ENCODE measurements around the gene TMEM116. TPM values are rescaled to one million over a fixed set of nuclear protein-coding genes. Genes with fewer than 3 reads are reported as not detected.
"Not testable (repeated sequence)": the region's sequence is repeated elsewhere in the genome, so short reads cannot be mapped to it uniquely, and the experiment has no call there.

TMEM116 gene
- total RNA-seq, 3 donors from 2014 or later (not counting 1 experiment from before 2014, with no cell fraction given) = 6.5 to 10.2 (median 10.1) TPM

DNA sequence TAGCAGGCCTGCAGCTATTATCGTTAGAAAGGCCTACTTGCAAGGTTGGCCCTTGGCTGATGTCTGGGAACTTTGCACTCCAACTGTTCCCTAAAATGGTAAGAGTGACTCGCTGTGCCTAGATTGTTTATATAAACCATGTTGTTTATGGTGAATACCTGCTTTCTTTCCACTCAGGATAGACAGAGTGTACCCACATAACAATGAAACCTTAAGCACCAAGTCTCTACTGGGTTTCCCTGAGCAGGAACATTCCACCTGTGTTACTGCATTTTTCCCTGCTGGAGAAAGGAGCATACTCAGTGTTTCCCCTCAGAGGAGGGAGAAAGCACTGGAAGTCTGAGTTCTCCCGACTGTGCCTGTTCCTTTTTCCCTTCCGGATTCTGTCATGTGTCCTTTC, 33.0 kb upstream of the TMEM116 start:
- peaks cover 23% of the 10 kb centered on the region for H3K36me3 Mint-ChIP-seq
- Histone ChIP-seq H3K27me3 (ENCODE audit: control insufficient read depth, insufficient read depth, low read length) (no peaks in the 10 kb centered on the region), H3K4me3 (ENCODE audit: low read length) (no peak overlapping the region), H3K4me1 (ENCODE audit: control insufficient read depth, insufficient read depth, low read length) (no peaks in the 10 kb centered on the region), H3K36me3 (ENCODE audit: control insufficient read depth, insufficient read depth, low read length) (peaks cover 69% of the 10 kb centered on the region), H3K27ac (ENCODE audit: low read length) (no peak overlapping the region), H3K9me3 (ENCODE audit: control insufficient read depth, insufficient read depth, low read length) (no peaks in the 10 kb centered on the region)
- no peak overlapping the region for H3K27ac Mint-ChIP-seq
- H3K27me3 Mint-ChIP-seq (ENCODE audit: low read depth in 2 of 2) = no peaks in the 10 kb centered on the region
- intact Hi-C loops (cut with micrococcal nuclease) = no loop called here
- no peaks in the 10 kb centered on the region for H3K4me1 Mint-ChIP-seq
- no peaks in the 10 kb centered on the region for H3K9me3 Mint-ChIP-seq
- H3K4me3 Mint-ChIP-seq = no peak overlapping the region
- 87% methylated on average over 3 of the region's 4 CpGs for WGBS (ENCODE audit: insufficient coverage)
- ATAC-seq = no peak
- DNase-seq = no peak
- TF ChIP-seq, protein P1, sequence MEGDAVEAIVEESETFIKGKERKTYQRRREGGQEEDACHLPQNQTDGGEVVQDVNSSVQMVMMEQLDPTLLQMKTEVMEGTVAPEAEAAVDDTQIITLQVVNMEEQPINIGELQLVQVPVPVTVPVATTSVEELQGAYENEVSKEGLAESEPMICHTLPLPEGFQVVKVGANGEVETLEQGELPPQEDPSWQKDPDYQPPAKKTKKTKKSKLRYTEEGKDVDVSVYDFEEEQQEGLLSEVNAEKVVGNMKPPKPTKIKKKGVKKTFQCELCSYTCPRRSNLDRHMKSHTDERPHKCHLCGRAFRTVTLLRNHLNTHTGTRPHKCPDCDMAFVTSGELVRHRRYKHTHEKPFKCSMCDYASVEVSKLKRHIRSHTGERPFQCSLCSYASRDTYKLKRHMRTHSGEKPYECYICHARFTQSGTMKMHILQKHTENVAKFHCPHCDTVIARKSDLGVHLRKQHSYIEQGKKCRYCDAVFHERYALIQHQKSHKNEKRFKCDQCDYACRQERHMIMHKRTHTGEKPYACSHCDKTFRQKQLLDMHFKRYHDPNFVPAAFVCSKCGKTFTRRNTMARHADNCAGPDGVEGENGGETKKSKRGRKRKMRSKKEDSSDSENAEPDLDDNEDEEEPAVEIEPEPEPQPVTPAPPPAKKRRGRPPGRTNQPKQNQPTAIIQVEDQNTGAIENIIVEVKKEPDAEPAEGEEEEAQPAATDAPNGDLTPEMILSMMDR (IDR thresholded peaks at IDR 0.05) = no peak

DNA sequence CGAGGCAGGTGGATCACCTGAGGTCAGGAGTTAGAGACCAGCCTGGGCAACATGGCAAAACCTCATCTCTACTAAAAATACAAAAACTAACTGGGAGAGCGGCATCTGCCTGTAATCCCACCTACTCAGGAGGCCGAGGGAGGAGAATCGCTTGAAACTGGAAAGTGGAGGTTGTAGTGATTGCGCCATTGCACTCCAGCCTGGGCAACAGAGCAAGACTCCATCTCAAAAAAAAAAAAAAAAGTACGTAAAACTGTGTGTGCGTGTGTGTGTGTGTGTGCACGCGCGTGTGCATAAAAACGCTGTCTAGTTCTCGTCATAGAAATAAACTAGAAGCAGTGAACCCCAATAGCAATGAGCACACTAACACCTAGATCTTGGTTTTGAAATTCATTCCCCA, 23.6 kb upstream of the TMEM116 start:
- H3K9me3 Mint-ChIP-seq; H3K27ac ChIP-seq (ENCODE audit: low read length); H3K9me3 ChIP-seq (ENCODE audit: control insufficient read depth, insufficient read depth, low read length); H3K4me1 ChIP-seq (ENCODE audit: control insufficient read depth, insufficient read depth, low read length); intact Hi-C loops (cut with micrococcal nuclease); ATAC-seq; H3K27me3 Mint-ChIP-seq (ENCODE audit: low read depth in 2 of 2); H3K27me3 ChIP-seq (ENCODE audit: control insufficient read depth, insufficient read depth, low read length); H3K4me3 ChIP-seq (ENCODE audit: low read length); H3K27ac Mint-ChIP-seq; H3K4me3 Mint-ChIP-seq; H3K4me1 Mint-ChIP-seq; DNase-seq: not testable (repeated sequence)
- 100% methylated on average over 6 of the region's 12 CpGs for WGBS (ENCODE audit: insufficient coverage)
- peaks cover 23% of the 10 kb centered on the region for H3K36me3 Mint-ChIP-seq
- H3K36me3 ChIP-seq (ENCODE audit: control insufficient read depth, insufficient read depth, low read length) = peaks cover 69% of the 10 kb centered on the region

DNA sequence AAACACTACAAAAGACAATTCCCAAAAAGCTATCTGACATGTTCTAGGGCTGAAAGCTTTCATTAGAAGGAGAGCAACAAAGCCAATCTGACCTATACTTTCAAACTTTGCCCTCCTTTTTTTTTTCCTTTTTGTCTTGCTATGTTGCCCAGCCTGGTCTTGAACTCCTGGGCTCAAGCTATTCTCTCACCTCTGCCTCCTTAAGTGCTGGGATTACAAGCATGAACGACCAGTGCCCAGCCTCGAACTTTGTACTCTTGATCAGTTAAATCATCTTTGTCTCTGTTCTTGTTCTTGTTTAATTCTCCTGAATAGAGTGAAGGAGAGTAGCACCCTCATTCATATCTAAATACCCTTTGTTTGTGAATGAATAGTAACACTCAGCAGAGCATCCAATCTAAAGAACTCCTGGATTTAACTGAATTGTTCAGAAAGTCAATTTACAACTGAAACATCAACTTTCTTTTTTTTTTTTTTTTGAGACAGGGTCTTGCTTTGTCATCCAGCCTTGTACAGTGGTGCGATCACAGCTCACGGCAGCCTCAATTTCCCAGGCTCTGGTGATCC, 22.3 kb upstream of the TMEM116 start:
- Histone ChIP-seq H3K9me3 (ENCODE audit: control insufficient read depth, insufficient read depth, low read length) (no peaks in the 10 kb centered on the region), H3K36me3 (ENCODE audit: control insufficient read depth, insufficient read depth, low read length) (peaks cover 71% of the 10 kb centered on the region), H3K27me3 (ENCODE audit: control insufficient read depth, insufficient read depth, low read length) (no peaks in the 10 kb centered on the region), H3K27ac (ENCODE audit: low read length) (no peak overlapping the region), H3K4me3 (ENCODE audit: low read length) (no peak overlapping the region), H3K4me1 (ENCODE audit: control insufficient read depth, insufficient read depth, low read length) (no peaks in the 10 kb centered on the region)
- WGBS (ENCODE audit: insufficient coverage) = 96% methylated on average over 4 of the region's 4 CpGs
- Mint-ChIP-seq H3K4me3 (no peak overlapping the region), H3K4me1 (no peaks in the 10 kb centered on the region), H3K36me3 (peaks cover 23% of the 10 kb centered on the region), H3K27me3 (ENCODE audit: low read depth in 2 of 2) (no peaks in the 10 kb centered on the region), H3K27ac (no peak overlapping the region), H3K9me3 (no peaks in the 10 kb centered on the region)
- ATAC-seq = no peak
- TF ChIP-seq, protein P1 (IDR thresholded peaks at IDR 0.05) = no peak
- no peak for DNase-seq
- intact Hi-C loops (cut with micrococcal nuclease) = no loop called here

DNA sequence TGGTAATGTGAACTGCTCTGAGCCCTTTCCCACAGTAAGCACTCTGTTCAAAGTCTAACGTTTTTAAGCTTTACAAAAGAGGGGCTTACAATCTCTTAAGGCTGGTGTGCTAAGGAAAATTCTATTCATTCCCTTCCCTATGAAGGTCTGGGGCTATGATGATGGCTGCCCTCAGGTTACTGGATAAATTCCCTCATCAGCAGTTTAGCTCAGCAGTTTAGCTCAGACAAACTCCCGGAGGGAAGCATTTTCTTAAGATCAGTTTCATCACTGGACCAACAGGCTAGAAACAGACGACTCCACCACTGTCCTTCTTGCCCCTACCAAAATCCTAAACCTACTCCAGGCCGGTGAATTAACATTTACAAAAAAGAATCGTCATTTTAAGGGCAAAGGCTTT, 19.3 kb upstream of the TMEM116 start:
- TF ChIP-seq, protein P1 (IDR thresholded peaks at IDR 0.05) = no peak
- ATAC-seq (no peak), DNase-seq (no peak)
- no peak overlapping the region for H3K4me3 Mint-ChIP-seq
- Histone ChIP-seq H3K4me1 (ENCODE audit: control insufficient read depth, insufficient read depth, low read length) (no peaks in the 10 kb centered on the region), H3K4me3 (ENCODE audit: low read length) (no peak overlapping the region), H3K27me3 (ENCODE audit: control insufficient read depth, insufficient read depth, low read length) (no peaks in the 10 kb centered on the region), H3K27ac (ENCODE audit: low read length) (no peak overlapping the region), H3K9me3 (ENCODE audit: control insufficient read depth, insufficient read depth, low read length) (no peaks in the 10 kb centered on the region), H3K36me3 (ENCODE audit: control insufficient read depth, insufficient read depth, low read length) (peaks cover 61% of the 10 kb centered on the region)
- H3K4me1 Mint-ChIP-seq = no peaks in the 10 kb centered on the region
- no peaks in the 10 kb centered on the region for H3K27me3 Mint-ChIP-seq (ENCODE audit: low read depth in 2 of 2)
- no peak overlapping the region for H3K27ac Mint-ChIP-seq
- no peaks in the 10 kb centered on the region for H3K9me3 Mint-ChIP-seq
- intact Hi-C loops (cut with micrococcal nuclease) = no loop called here
- peaks cover 9% of the 10 kb centered on the region for H3K36me3 Mint-ChIP-seq
- 98% methylated on average over 3 of the region's 5 CpGs for WGBS (ENCODE audit: insufficient coverage)
